ENCODE results near the gene ACAP1.

DNA sequence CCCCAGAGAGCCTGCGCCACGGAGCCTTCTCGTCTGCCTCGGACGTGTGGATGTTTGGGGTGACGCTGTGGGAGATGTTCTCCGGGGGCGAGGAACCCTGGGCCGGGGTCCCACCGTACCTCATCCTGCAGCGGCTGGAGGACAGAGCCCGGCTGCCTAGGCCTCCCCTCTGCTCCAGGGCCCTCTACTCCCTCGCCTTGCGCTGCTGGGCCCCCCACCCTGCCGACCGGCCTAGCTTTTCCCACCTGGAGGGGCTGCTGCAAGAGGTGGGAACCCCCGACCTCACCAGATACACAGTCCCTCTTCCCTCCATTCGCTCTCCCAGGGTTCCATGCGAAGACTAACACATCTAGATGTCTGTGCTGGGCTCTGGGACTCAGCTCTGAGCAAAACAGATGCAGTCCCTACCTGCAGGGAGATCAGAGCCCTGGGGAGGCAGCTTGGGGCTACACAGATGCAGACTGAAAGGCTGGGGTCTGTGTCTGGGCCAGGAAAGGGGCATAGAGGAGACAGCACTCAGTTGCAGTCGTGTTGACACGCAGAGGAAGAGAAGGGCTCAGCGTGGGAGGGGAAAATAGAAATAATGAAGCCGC lies 48.3 kb downstream of the ACAP1 start:
- TF ChIP-seq, protein P1, sequence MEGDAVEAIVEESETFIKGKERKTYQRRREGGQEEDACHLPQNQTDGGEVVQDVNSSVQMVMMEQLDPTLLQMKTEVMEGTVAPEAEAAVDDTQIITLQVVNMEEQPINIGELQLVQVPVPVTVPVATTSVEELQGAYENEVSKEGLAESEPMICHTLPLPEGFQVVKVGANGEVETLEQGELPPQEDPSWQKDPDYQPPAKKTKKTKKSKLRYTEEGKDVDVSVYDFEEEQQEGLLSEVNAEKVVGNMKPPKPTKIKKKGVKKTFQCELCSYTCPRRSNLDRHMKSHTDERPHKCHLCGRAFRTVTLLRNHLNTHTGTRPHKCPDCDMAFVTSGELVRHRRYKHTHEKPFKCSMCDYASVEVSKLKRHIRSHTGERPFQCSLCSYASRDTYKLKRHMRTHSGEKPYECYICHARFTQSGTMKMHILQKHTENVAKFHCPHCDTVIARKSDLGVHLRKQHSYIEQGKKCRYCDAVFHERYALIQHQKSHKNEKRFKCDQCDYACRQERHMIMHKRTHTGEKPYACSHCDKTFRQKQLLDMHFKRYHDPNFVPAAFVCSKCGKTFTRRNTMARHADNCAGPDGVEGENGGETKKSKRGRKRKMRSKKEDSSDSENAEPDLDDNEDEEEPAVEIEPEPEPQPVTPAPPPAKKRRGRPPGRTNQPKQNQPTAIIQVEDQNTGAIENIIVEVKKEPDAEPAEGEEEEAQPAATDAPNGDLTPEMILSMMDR (IDR thresholded peaks at IDR 0.05 in 2 of 3, conservative IDR thresholded peaks at IDR 0.05 in 1 of 3; ENCODE audit: borderline replicate concordance in 1 of 3, insufficient read depth in 1 of 3, low read depth in 2 of 3, low read length in 2 of 3), result no peak
- no peak for TF ChIP-seq EZH2phosphoT487 (IDR thresholded peaks at IDR 0.05; ENCODE audit: borderline replicate concordance)
- no peak for TF ChIP-seq POLR2A (IDR thresholded peaks at IDR 0.05; ENCODE audit: borderline replicate concordance, extremely low read depth, insufficient read depth, insufficient read length)
- TF ChIP-seq, protein P2, sequence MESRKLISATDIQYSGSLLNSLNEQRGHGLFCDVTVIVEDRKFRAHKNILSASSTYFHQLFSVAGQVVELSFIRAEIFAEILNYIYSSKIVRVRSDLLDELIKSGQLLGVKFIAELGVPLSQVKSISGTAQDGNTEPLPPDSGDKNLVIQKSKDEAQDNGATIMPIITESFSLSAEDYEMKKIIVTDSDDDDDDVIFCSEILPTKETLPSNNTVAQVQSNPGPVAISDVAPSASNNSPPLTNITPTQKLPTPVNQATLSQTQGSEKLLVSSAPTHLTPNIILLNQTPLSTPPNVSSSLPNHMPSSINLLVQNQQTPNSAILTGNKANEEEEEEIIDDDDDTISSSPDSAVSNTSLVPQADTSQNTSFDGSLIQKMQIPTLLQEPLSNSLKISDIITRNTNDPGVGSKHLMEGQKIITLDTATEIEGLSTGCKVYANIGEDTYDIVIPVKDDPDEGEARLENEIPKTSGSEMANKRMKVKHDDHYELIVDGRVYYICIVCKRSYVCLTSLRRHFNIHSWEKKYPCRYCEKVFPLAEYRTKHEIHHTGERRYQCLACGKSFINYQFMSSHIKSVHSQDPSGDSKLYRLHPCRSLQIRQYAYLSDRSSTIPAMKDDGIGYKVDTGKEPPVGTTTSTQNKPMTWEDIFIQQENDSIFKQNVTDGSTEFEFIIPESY (IDR thresholded peaks at IDR 0.05; ENCODE audit: extremely low read depth, insufficient replicate concordance, low read length), result no peak
- no peak for TF ChIP-seq ZFX (IDR thresholded peaks at IDR 0.05)
- TF ChIP-seq POLR2AphosphoS5 (IDR thresholded peaks at IDR 0.05; ENCODE audit: low read depth, low read length), result no peak
- TF ChIP-seq TCF7L2 (IDR thresholded peaks at IDR 0.05; ENCODE audit: borderline replicate concordance, extremely low read depth, insufficient read depth, insufficient read length), result no peak
- no peak for TF ChIP-seq SP1 (IDR thresholded peaks at IDR 0.05; ENCODE audit: low read depth)
- TF ChIP-seq, protein P3, sequence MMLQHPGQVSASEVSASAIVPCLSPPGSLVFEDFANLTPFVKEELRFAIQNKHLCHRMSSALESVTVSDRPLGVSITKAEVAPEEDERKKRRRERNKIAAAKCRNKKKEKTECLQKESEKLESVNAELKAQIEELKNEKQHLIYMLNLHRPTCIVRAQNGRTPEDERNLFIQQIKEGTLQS (IDR thresholded peaks at IDR 0.05), result no peak

Measured in HCT116 (cell line).